ENCODE data around the gene MINK1.

DNA sequence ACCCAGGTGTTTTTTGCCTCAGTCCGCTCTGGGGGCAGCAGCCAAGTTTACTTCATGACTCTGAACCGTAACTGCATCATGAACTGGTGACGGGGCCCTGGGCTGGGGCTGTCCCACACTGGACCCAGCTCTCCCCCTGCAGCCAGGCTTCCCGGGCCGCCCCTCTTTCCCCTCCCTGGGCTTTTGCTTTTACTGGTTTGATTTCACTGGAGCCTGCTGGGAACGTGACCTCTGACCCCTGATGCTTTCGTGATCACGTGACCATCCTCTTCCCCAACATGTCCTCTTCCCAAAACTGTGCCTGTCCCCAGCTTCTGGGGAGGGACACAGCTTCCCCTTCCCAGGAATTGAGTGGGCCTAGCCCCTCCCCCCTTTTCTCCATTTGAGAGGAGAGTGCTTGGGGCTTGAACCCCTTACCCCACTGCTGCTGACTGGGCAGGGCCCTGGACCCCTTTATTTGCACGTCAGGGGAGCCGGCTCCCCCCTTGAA, 64.1 kb downstream of the MINK1 start:
- TF ChIP-seq CREM (CRISPR knock-in tag; IDR thresholded peaks at IDR 0.05) (no peak), USF1 (CRISPR knock-in tag; IDR thresholded peaks at IDR 0.05) (no peak), CTCF (IDR thresholded peaks at IDR 0.05) (no peak), MAX (CRISPR knock-in tag; IDR thresholded peaks at IDR 0.05) (no peak), NR2C2 (CRISPR knock-in tag; IDR thresholded peaks at IDR 0.05) (peak; percentile 29; the same call in 1 of the 2 replicates), ESRRA (CRISPR knock-in tag; IDR thresholded peaks at IDR 0.05; ENCODE audit: borderline replicate concordance) (no peak), FOXK1 (CRISPR knock-in tag; IDR thresholded peaks at IDR 0.05) (no peak), USF2 (CRISPR knock-in tag; IDR thresholded peaks at IDR 0.05) (peak; percentile 66), ZNF263 (CRISPR knock-in tag; IDR thresholded peaks at IDR 0.05; ENCODE audit: low read depth) (no peak), E2F4 (CRISPR knock-in tag; IDR thresholded peaks at IDR 0.05; ENCODE audit: borderline replicate concordance, low read depth) (no peak)
- TF ChIP-seq, protein P1, sequence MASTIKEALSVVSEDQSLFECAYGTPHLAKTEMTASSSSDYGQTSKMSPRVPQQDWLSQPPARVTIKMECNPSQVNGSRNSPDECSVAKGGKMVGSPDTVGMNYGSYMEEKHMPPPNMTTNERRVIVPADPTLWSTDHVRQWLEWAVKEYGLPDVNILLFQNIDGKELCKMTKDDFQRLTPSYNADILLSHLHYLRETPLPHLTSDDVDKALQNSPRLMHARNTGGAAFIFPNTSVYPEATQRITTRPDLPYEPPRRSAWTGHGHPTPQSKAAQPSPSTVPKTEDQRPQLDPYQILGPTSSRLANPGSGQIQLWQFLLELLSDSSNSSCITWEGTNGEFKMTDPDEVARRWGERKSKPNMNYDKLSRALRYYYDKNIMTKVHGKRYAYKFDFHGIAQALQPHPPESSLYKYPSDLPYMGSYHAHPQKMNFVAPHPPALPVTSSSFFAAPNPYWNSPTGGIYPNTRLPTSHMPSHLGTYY (CRISPR knock-in tag; IDR thresholded peaks at IDR 0.05), result no peak
- TF ChIP-seq, protein P2, sequence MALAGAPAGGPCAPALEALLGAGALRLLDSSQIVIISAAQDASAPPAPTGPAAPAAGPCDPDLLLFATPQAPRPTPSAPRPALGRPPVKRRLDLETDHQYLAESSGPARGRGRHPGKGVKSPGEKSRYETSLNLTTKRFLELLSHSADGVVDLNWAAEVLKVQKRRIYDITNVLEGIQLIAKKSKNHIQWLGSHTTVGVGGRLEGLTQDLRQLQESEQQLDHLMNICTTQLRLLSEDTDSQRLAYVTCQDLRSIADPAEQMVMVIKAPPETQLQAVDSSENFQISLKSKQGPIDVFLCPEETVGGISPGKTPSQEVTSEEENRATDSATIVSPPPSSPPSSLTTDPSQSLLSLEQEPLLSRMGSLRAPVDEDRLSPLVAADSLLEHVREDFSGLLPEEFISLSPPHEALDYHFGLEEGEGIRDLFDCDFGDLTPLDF (CRISPR knock-in tag; IDR thresholded peaks at IDR 0.05), result no peak
- TF ChIP-seq, protein P3, sequence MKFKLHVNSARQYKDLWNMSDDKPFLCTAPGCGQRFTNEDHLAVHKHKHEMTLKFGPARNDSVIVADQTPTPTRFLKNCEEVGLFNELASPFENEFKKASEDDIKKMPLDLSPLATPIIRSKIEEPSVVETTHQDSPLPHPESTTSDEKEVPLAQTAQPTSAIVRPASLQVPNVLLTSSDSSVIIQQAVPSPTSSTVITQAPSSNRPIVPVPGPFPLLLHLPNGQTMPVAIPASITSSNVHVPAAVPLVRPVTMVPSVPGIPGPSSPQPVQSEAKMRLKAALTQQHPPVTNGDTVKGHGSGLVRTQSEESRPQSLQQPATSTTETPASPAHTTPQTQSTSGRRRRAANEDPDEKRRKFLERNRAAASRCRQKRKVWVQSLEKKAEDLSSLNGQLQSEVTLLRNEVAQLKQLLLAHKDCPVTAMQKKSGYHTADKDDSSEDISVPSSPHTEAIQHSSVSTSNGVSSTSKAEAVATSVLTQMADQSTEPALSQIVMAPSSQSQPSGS (CRISPR knock-in tag; IDR thresholded peaks at IDR 0.05; ENCODE audit: borderline replicate concordance, low read depth), result no peak

Data from WTC11 (cell line).